T-helper 1 cell treated with Interleukin-12 subunit alpha and Interleukin-12 subunit beta and Interleukin-4 antibody, amounts not matched to agents 30 μg/mL and 1 μg/mL, for 36 hours (primary cell): ENCODE results near the gene ELOVL1.

Experiments
- H3K27ac Mint-ChIP-seq: one replicate; pipeline ENCODE4 v1.8.0; 2021; ENCODE audit warnings: mild to moderate bottlenecking, mixed read lengths
- H3K27me3 Mint-ChIP-seq: one replicate; pipeline ENCODE4 v1.8.0; 2021; ENCODE audit warnings: low read depth, mixed read lengths
- H3K36me3 Mint-ChIP-seq: one replicate; pipeline ENCODE4 v1.8.0; 2021; ENCODE audit warnings: low read depth, mixed read lengths
- H3K4me1 Mint-ChIP-seq: one replicate; pipeline ENCODE4 v1.8.0; 2021; ENCODE audit warnings: low read depth, mixed read lengths
- H3K4me3 Mint-ChIP-seq: one replicate; pipeline ENCODE4 v1.8.0; 2021; ENCODE audit warnings: mild to moderate bottlenecking, moderate library complexity, mixed read lengths
- H3K9me3 Mint-ChIP-seq: one replicate; pipeline ENCODE4 v1.8.0; 2021; ENCODE audit warnings: mixed read lengths

Gene ELOVL1

GRCh38 chr1:43389326-43390313, 21.8 kb upstream of the ELOVL1 start, which contains the start of the genes MED8 and SZT2:
MED8 (minus strand) TSS chr1:43389800; CDS start chr1:43389764, 36 bp downstream.
SZT2 (plus strand) TSS chr1:43389899; CDS start chr1:43389969, 70 bp downstream.
- H3K4me1 Mint-ChIP-seq: peaks cover 30% of the 10 kb centered on the region
- H3K27ac Mint-ChIP-seq: peak within 1 kb of the TSS; percentile 97
- H3K9me3 Mint-ChIP-seq: no peaks in the 10 kb centered on the region
- peak within 1 kb of the TSS; percentile 100 for H3K4me3 Mint-ChIP-seq
- H3K27me3 Mint-ChIP-seq: no peaks in the 10 kb centered on the region
- peaks cover 20% of the 10 kb centered on the region for H3K36me3 Mint-ChIP-seq

GRCh38 chr1:43388613-43389012, 20.8 kb upstream of the ELOVL1 start:
- peaks cover 20% of the 10 kb centered on the region for H3K36me3 Mint-ChIP-seq
- peak overlapping the region; percentile 100 for H3K4me3 Mint-ChIP-seq
- H3K27me3 Mint-ChIP-seq: no peaks in the 10 kb centered on the region
- H3K27ac Mint-ChIP-seq: peak overlapping the region; percentile 97
- H3K4me1 Mint-ChIP-seq: peaks cover 30% of the 10 kb centered on the region
- no peaks in the 10 kb centered on the region for H3K9me3 Mint-ChIP-seq

GRCh38 chr1:43387976-43388599, 20.3 kb upstream of the ELOVL1 start:
- Mint-ChIP-seq H3K9me3 (no peaks in the 10 kb centered on the region), H3K27ac (peak overlapping the region; percentile 97), H3K27me3 (no peaks in the 10 kb centered on the region), H3K36me3 (peaks cover 25% of the 10 kb centered on the region), H3K4me3 (peak overlapping the region; percentile 100), H3K4me1 (peaks cover 30% of the 10 kb centered on the region)

- Mint-ChIP-seq H3K27ac (no peak overlapping the region), H3K27me3 (no peaks in the 10 kb centered on the region), H3K4me3 (no peak overlapping the region), H3K36me3 (peaks cover 30% of the 10 kb centered on the region), H3K4me1 (peaks cover 30% of the 10 kb centered on the region), H3K9me3 (no peaks in the 10 kb centered on the region)
These were observed 18.9 kb upstream of the ELOVL1 start for GRCh38 chr1:43386676-43387075.

GRCh38 chr1:43383449-43383848, 15.6 kb upstream of the ELOVL1 start:
- peaks cover 39% of the 10 kb centered on the region for H3K36me3 Mint-ChIP-seq
- no peak overlapping the region for H3K27ac Mint-ChIP-seq
- no peaks in the 10 kb centered on the region for H3K27me3 Mint-ChIP-seq
- H3K9me3 Mint-ChIP-seq: no peaks in the 10 kb centered on the region
- H3K4me1 Mint-ChIP-seq: peaks cover 6% of the 10 kb centered on the region
- H3K4me3 Mint-ChIP-seq: no peak overlapping the region

- Mint-ChIP-seq H3K27ac (no peak overlapping the region), H3K27me3 (no peaks in the 10 kb centered on the region), H3K4me3 (no peak overlapping the region), H3K9me3 (no peaks in the 10 kb centered on the region), H3K4me1 (no peaks in the 10 kb centered on the region), H3K36me3 (peaks cover 39% of the 10 kb centered on the region)
These were observed 14.4 kb upstream of the ELOVL1 start for GRCh38 chr1:43382027-43382779.

GRCh38 chr1:43381612-43382011, 13.8 kb upstream of the ELOVL1 start:
- Mint-ChIP-seq H3K4me1 (no peaks in the 10 kb centered on the region), H3K36me3 (peaks cover 33% of the 10 kb centered on the region), H3K4me3 (no peak overlapping the region), H3K9me3 (no peaks in the 10 kb centered on the region), H3K27me3 (no peaks in the 10 kb centered on the region), H3K27ac (no peak overlapping the region)

- H3K4me1 Mint-ChIP-seq: no peaks in the 10 kb centered on the region
- no peak overlapping the region for H3K4me3 Mint-ChIP-seq
- H3K27me3 Mint-ChIP-seq: no peaks in the 10 kb centered on the region
- no peaks in the 10 kb centered on the region for H3K9me3 Mint-ChIP-seq
- no peak overlapping the region for H3K27ac Mint-ChIP-seq
- H3K36me3 Mint-ChIP-seq: peaks cover 27% of the 10 kb centered on the region
These were observed 11.7 kb upstream of the ELOVL1 start for GRCh38 chr1:43379476-43379875.

- Mint-ChIP-seq H3K9me3 (no peaks in the 10 kb centered on the region), H3K27ac (no peak overlapping the region), H3K36me3 (peaks cover 19% of the 10 kb centered on the region), H3K4me1 (no peaks in the 10 kb centered on the region), H3K27me3 (no peaks in the 10 kb centered on the region), H3K4me3 (no peak overlapping the region)
These were observed 10.0 kb upstream of the ELOVL1 start for GRCh38 chr1:43377831-43378230.

GRCh38 chr1:43376723-43377235, 9.0 kb upstream of the ELOVL1 start:
- Mint-ChIP-seq H3K4me3 (no peak overlapping the region), H3K27ac (no peak overlapping the region), H3K9me3 (no peaks in the 10 kb centered on the region), H3K4me1 (no peaks in the 10 kb centered on the region), H3K27me3 (no peaks in the 10 kb centered on the region), H3K36me3 (peaks cover 16% of the 10 kb centered on the region)

- Mint-ChIP-seq H3K27me3 (no peaks in the 10 kb centered on the region), H3K4me3 (no peak overlapping the region), H3K9me3 (no peaks in the 10 kb centered on the region), H3K4me1 (peaks cover 13% of the 10 kb centered on the region), H3K36me3 (peaks cover 5% of the 10 kb centered on the region), H3K27ac (no peak overlapping the region)
These were observed 5.5 kb upstream of the ELOVL1 start for GRCh38 chr1:43373066-43373940.

- Mint-ChIP-seq H3K36me3 (peaks cover 6% of the 10 kb centered on the region), H3K9me3 (no peaks in the 10 kb centered on the region), H3K27ac (no peak overlapping the region), H3K4me1 (peaks cover 15% of the 10 kb centered on the region), H3K4me3 (no peak overlapping the region), H3K27me3 (no peaks in the 10 kb centered on the region)
These were observed 4.4 kb upstream of the ELOVL1 start for GRCh38 chr1:43372172-43372571.

- Mint-ChIP-seq H3K9me3 (no peaks in the 10 kb centered on the region), H3K36me3 (peaks cover 10% of the 10 kb centered on the region), H3K4me3 (peak overlapping the region; percentile 1), H3K4me1 (peaks cover 24% of the 10 kb centered on the region), H3K27ac (no peak overlapping the region), H3K27me3 (no peaks in the 10 kb centered on the region)
These were observed 2.8 kb upstream of the ELOVL1 start for GRCh38 chr1:43370564-43370963.
